ENCODE measurements around the gene MBD3L2B.
"Not testable (repeated sequence)": the region's sequence is repeated elsewhere in the genome, so short reads cannot be mapped to it uniquely, and the experiment has no call there.

- not testable (repeated sequence) for TF ChIP-seq POLR2AphosphoS5 (IDR thresholded peaks at IDR 0.05; ENCODE audit: low read depth, low read length); TAF1 (IDR thresholded peaks at IDR 0.05; ENCODE audit: low read depth, low read length); POLR2A (IDR thresholded peaks at IDR 0.05; ENCODE audit: low read depth, low read length); PAX5 (IDR thresholded peaks at IDR 0.05; ENCODE audit: insufficient read depth, low read length, severe bottlenecking); SPI1 (IDR thresholded peaks at IDR 0.05; ENCODE audit: low read depth, low read length)
These were observed 37.3 kb upstream of the MBD3L2B start, which contains the start of gene MBD3L3 for GRCh38 chr19:7058576-7058975.
